ENCODE measurements around the gene DNAAF2. TPM values are rescaled to one million over a fixed set of nuclear protein-coding genes. Genes with fewer than 3 reads are reported as not detected.

DNAAF2 gene
- total and polyA plus RNA-seq, 2 of the 13 experiments (the other 11 are each of a cell fraction or from before 2014, with no cell fraction given), result 6.1 to 13.6 TPM

DNA sequence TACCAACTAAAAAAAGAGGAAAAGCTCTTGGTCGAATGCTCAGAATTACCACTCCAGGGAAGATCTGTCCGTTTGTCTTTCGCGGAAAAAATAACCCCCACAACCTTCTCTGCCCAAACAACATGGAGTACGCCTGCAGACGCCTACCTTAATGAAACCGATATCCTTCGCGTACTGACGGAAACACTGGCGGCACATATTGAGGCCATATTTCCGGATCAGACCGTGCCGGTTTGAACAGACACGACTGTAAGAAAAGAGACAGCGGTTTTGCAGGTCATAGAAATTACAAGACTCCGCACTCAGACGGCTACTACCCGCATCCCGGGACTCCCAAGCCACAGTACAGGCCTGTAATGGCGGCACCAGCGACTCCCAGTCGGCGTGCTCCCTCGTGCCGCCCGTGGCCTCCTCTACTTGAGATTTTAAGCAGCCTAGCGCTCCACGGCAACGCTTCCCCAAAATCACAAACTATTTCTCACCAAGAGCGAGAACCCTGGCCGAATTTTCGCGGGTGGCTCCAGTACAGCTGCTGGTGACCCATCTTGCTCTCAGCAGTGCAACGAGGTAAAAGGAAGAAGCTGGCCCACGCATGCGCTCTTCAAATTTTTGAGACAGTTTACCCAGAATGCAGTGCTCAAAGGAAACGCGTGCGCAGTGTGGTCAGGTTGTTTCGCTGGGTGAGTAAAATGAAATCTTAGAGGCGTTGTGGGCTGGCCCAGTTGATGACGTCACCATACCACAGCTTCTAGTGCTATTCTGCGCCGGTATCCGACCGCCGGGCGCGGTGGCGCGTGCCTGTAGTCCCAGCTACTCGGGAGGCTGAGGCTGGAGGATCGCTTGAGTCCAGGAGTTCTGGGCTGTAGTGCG is 49.0 kb downstream of the DNAAF2 start, which contains the start of gene RPS29 (continued):
- TF ChIP-seq, protein P1, sequence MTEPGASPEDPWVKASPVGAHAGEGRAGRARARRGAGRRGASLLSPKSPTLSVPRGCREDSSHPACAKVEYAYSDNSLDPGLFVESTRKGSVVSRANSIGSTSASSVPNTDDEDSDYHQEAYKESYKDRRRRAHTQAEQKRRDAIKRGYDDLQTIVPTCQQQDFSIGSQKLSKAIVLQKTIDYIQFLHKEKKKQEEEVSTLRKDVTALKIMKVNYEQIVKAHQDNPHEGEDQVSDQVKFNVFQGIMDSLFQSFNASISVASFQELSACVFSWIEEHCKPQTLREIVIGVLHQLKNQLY (CRISPR knock-in tag; IDR thresholded peaks at IDR 0.05), result peak; percentile 17; the same call in 1 of the 2 replicates
- TF ChIP-seq NCOA5 (CRISPR knock-in tag; IDR thresholded peaks at IDR 0.05) (no peak), BRCA1 (CRISPR knock-in tag; IDR thresholded peaks at IDR 0.05) (peak; percentile 54; the same call in 1 of the 2 replicates), HHEX (CRISPR knock-in tag; IDR thresholded peaks at IDR 0.05) (no peak), ZNF678 (CRISPR knock-in tag; IDR thresholded peaks at IDR 0.05) (no peak), ZBTB21 (CRISPR knock-in tag; IDR thresholded peaks at IDR 0.05) (0 out of 2 replicates have a peak, but pooled peaks have one; percentile 69), ZNF264 (CRISPR knock-in tag; IDR thresholded peaks at IDR 0.05) (peak; percentile 96), KDM1A (CRISPR knock-in tag; IDR thresholded peaks at IDR 0.05) (peak; percentile 56), RELA (CRISPR knock-in tag; IDR thresholded peaks at IDR 0.05) (no peak), KLF16 (CRISPR knock-in tag; IDR thresholded peaks at IDR 0.05) (peak in 1 of 2 experiments; percentile 40; a peak in 2 of 4 replicates), FOXM1 (CRISPR knock-in tag; IDR thresholded peaks at IDR 0.05) (no peak), HDAC1 (CRISPR knock-in tag; IDR thresholded peaks at IDR 0.05) (peak; percentile 72), PHF8 (CRISPR knock-in tag; IDR thresholded peaks at IDR 0.05) (peak; percentile 95), ZNF749 (CRISPR knock-in tag; IDR thresholded peaks at IDR 0.05; ENCODE audit: borderline replicate concordance) (0 out of 2 replicates have a peak, but pooled peaks have one; percentile 65), ATF1 (CRISPR knock-in tag; IDR thresholded peaks at IDR 0.05) (peak; percentile 94), ZNF501 (CRISPR knock-in tag; IDR thresholded peaks at IDR 0.05) (peak; percentile 90), ZIK1 (CRISPR knock-in tag; IDR thresholded peaks at IDR 0.05; ENCODE audit: borderline replicate concordance, low read depth) (no peak), SIX4 (CRISPR knock-in tag; IDR thresholded peaks at IDR 0.05) (0 out of 2 replicates have a peak, but pooled peaks have one; percentile 5)
- TF ChIP-seq, protein P2, sequence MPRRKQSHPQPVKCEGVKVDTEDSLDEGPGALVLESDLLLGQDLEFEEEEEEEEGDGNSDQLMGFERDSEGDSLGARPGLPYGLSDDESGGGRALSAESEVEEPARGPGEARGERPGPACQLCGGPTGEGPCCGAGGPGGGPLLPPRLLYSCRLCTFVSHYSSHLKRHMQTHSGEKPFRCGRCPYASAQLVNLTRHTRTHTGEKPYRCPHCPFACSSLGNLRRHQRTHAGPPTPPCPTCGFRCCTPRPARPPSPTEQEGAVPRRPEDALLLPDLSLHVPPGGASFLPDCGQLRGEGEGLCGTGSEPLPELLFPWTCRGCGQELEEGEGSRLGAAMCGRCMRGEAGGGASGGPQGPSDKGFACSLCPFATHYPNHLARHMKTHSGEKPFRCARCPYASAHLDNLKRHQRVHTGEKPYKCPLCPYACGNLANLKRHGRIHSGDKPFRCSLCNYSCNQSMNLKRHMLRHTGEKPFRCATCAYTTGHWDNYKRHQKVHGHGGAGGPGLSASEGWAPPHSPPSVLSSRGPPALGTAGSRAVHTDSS (CRISPR knock-in tag; conservative IDR thresholded peaks at IDR 0.05), result no peak
- TF ChIP-seq, protein P3, sequence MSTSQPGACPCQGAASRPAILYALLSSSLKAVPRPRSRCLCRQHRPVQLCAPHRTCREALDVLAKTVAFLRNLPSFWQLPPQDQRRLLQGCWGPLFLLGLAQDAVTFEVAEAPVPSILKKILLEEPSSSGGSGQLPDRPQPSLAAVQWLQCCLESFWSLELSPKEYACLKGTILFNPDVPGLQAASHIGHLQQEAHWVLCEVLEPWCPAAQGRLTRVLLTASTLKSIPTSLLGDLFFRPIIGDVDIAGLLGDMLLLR (CRISPR knock-in tag; IDR thresholded peaks at IDR 0.05), result no peak
- TF ChIP-seq, protein P4, sequence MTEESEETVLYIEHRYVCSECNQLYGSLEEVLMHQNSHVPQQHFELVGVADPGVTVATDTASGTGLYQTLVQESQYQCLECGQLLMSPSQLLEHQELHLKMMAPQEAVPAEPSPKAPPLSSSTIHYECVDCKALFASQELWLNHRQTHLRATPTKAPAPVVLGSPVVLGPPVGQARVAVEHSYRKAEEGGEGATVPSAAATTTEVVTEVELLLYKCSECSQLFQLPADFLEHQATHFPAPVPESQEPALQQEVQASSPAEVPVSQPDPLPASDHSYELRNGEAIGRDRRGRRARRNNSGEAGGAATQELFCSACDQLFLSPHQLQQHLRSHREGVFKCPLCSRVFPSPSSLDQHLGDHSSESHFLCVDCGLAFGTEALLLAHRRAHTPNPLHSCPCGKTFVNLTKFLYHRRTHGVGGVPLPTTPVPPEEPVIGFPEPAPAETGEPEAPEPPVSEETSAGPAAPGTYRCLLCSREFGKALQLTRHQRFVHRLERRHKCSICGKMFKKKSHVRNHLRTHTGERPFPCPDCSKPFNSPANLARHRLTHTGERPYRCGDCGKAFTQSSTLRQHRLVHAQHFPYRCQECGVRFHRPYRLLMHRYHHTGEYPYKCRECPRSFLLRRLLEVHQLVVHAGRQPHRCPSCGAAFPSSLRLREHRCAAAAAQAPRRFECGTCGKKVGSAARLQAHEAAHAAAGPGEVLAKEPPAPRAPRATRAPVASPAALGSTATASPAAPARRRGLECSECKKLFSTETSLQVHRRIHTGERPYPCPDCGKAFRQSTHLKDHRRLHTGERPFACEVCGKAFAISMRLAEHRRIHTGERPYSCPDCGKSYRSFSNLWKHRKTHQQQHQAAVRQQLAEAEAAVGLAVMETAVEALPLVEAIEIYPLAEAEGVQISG (CRISPR knock-in tag; IDR thresholded peaks at IDR 0.05), result peak; percentile 78
- TF ChIP-seq, protein P5, sequence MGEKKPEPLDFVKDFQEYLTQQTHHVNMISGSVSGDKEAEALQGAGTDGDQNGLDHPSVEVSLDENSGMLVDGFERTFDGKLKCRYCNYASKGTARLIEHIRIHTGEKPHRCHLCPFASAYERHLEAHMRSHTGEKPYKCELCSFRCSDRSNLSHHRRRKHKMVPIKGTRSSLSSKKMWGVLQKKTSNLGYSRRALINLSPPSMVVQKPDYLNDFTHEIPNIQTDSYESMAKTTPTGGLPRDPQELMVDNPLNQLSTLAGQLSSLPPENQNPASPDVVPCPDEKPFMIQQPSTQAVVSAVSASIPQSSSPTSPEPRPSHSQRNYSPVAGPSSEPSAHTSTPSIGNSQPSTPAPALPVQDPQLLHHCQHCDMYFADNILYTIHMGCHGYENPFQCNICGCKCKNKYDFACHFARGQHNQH (CRISPR knock-in tag; IDR thresholded peaks at IDR 0.05), result peak; percentile 66
- TF ChIP-seq, protein P6, sequence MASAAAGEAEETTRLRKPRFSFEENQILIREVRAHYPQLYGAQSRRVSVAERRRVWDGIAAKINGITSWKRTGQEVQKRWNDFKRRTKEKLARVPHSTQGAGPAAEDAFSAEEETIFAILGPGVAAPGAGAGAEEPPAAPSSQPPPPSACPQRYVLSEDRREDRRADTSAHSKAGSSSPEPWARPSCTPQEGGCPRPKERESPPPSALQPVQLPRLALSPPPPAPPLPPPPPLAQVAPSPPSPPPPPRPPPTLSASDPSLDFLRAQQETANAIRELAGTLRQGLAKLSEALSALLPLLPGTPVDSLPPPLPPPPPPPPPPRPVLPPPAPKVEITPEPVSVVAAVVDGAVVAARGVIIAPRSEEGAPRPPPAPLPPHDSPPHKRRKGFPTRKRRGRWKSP (CRISPR knock-in tag; IDR thresholded peaks at IDR 0.05), result peak; percentile 94
